Measurements from ENCODE around the gene RPE65.

- TF ChIP-seq CTCF (IDR thresholded peaks at IDR 0.05) (no peak), EZH2 (IDR thresholded peaks at IDR 0.05; ENCODE audit: borderline replicate concordance, insufficient read depth, low read depth, low read length, poor library complexity, severe bottlenecking) (no peak)
Observed at GRCh38 chr1:68460935-68461334, 11.2 kb upstream of the RPE65 start.
